ENCODE data around the gene ESAM.

ESAM gene

GRCh38 chr11:124739479-124740276 lies 22.4 kb downstream of the ESAM start, which contains the start of gene NRGN:
Gene NRGN (plus strand): TSS chr11:124739942. CDS start chr11:124740085, 143 bp downstream.
- Histone ChIP-seq H3K23ac (ENCODE audit: low read length in 2 of 2) (peak within 1 kb of the TSS in 1 of 2 experiments; percentile 32), H2AFZ (ENCODE audit: low read depth, low read length) (peak within 1 kb of the TSS; percentile 32), H3K4me2 (ENCODE audit: low read length, poor library complexity, severe bottlenecking) (peak within 1 kb of the TSS; percentile 82), H2BK15ac (ENCODE audit: low read depth, poor library complexity, severe bottlenecking) (no peak within 1 kb of the TSS), H3K79me1 (replicated peaks; ENCODE audit: low read length, poor library complexity, severe bottlenecking) (no peaks in the 10 kb centered on the region), H2BK12ac (ENCODE audit: low read length in 2 of 2) (no peak within 1 kb of the TSS), H2BK120ac (ENCODE audit: low read depth, low read length) (no peak within 1 kb of the TSS), H2AK5ac (ENCODE audit: low read length, severe bottlenecking) (no peak within 1 kb of the TSS), H2BK5ac (ENCODE audit: low read depth, low read length, poor library complexity, severe bottlenecking) (no peak within 1 kb of the TSS), H4K91ac (ENCODE audit: low read length) (no peak within 1 kb of the TSS), H3K14ac (ENCODE audit: low read length in 2 of 2) (no peak within 1 kb of the TSS), H3K9me3 (ENCODE audit: control insufficient read depth, low read length) (peaks cover 2% of the 10 kb centered on the region), H4K8ac (ENCODE audit: low read length) (no peak within 1 kb of the TSS), H3K27me3 (ENCODE audit: control insufficient read depth in 1 of 2, insufficient read depth in 1 of 2, low read length in 2 of 2) (peaks cover 95 to 96% of the 10 kb centered on the region in 2 experiments), H3K4me3 (ENCODE audit: insufficient read depth in 1 of 2, low read depth in 1 of 2, low read length in 2 of 2) (peak within 1 kb of the TSS; percentile 38 to 74), H3K4me1 (ENCODE audit: control insufficient read depth, insufficient read depth, low read depth, low read length) (peaks cover 12% of the 10 kb centered on the region), H3K36me3 (ENCODE audit: control insufficient read depth in 1 of 2, insufficient read depth in 2 of 2, low read depth in 1 of 2, low read length in 2 of 2) (no peaks in the 10 kb centered on the region), H3K27ac (ENCODE audit: low read length, poor library complexity, severe bottlenecking) (no peak within 1 kb of the TSS), H3K9ac (ENCODE audit: low read length) (peak within 1 kb of the TSS; percentile 36), H3K18ac (ENCODE audit: low read depth in 1 of 2, low read length in 2 of 2) (no peak within 1 kb of the TSS), H3K4ac (ENCODE audit: low read depth in 1 of 2, low read length in 2 of 2) (no peak within 1 kb of the TSS)
- DNase-seq = peak; percentile 87
- under 1% methylated on average over 43 of the region's 59 CpGs for WGBS

DNA sequence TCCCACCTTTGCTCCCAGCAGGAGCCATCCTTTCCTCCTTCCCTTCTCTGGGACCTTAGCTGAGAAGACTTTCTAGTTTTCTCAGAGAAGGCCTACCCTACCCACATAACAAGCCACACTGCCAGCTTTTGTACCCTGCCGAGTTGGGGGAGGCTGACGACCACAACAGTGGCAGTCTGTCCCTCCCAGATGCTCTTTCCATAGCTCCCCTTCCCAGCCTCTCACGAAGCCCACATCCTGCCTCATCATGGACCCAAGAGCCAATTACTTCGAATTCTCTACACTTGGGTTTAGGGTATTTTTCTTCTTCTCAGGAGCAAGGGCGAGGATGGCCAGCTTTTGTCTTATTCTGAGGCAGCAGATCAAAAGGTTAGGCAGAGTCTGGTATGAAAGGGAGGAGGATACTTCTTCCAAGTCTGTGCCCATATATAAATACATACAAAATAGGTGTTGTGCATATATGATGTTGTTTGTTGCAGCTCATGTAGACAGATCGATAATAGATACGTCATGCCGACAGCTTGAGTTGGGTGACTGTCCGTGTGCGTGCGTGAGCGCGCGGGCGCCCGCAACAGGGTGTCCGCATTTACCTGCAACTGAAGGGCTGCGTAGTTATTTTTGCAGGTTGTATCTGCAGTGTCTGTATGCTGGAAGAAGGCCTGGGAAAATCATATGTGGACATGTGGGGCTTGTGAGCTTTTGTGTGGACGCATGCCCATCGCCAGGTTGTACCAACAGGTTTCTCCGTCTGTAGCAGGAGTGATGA lies 23.2 kb downstream of the ESAM start:
- Histone ChIP-seq H3K4ac (ENCODE audit: low read depth in 1 of 2, low read length in 2 of 2) (no peak overlapping the region), H3K9me3 (ENCODE audit: control insufficient read depth, low read length) (peaks cover 2% of the 10 kb centered on the region), H3K27me3 (ENCODE audit: control insufficient read depth in 1 of 2, insufficient read depth in 1 of 2, low read length in 2 of 2) (peaks cover 95 to 96% of the 10 kb centered on the region in 2 experiments), H3K9ac (ENCODE audit: low read length) (no peak overlapping the region), H2AFZ (ENCODE audit: low read depth, low read length) (no peak overlapping the region), H3K23ac (ENCODE audit: low read length in 2 of 2) (peak overlapping the region in 1 of 2 experiments; percentile 32), H3K14ac (ENCODE audit: low read length in 2 of 2) (no peak overlapping the region), H3K4me2 (ENCODE audit: low read length, poor library complexity, severe bottlenecking) (peak overlapping the region; percentile 82), H2BK5ac (ENCODE audit: low read depth, low read length, poor library complexity, severe bottlenecking) (no peak overlapping the region), H2BK15ac (ENCODE audit: low read depth, poor library complexity, severe bottlenecking) (no peak overlapping the region), H4K91ac (ENCODE audit: low read length) (no peak overlapping the region), H3K18ac (ENCODE audit: low read depth in 1 of 2, low read length in 2 of 2) (no peak overlapping the region), H2BK12ac (ENCODE audit: low read length in 2 of 2) (no peak overlapping the region), H2BK120ac (ENCODE audit: low read depth, low read length) (no peak overlapping the region), H4K8ac (ENCODE audit: low read length) (no peak overlapping the region), H2AK5ac (ENCODE audit: low read length, severe bottlenecking) (no peak overlapping the region), H3K36me3 (ENCODE audit: control insufficient read depth in 1 of 2, insufficient read depth in 2 of 2, low read depth in 1 of 2, low read length in 2 of 2) (no peaks in the 10 kb centered on the region), H3K79me1 (replicated peaks; ENCODE audit: low read length, poor library complexity, severe bottlenecking) (no peaks in the 10 kb centered on the region), H3K4me3 (ENCODE audit: insufficient read depth in 1 of 2, low read depth in 1 of 2, low read length in 2 of 2) (peak overlapping the region in 1 of 2 experiments; percentile 74), H3K4me1 (ENCODE audit: control insufficient read depth, insufficient read depth, low read depth, low read length) (peaks cover 12% of the 10 kb centered on the region), H3K27ac (ENCODE audit: low read length, poor library complexity, severe bottlenecking) (no peak overlapping the region)
- WGBS = 44% methylated on average over 18 of the region's 21 CpGs
- no peak for DNase-seq

DNA sequence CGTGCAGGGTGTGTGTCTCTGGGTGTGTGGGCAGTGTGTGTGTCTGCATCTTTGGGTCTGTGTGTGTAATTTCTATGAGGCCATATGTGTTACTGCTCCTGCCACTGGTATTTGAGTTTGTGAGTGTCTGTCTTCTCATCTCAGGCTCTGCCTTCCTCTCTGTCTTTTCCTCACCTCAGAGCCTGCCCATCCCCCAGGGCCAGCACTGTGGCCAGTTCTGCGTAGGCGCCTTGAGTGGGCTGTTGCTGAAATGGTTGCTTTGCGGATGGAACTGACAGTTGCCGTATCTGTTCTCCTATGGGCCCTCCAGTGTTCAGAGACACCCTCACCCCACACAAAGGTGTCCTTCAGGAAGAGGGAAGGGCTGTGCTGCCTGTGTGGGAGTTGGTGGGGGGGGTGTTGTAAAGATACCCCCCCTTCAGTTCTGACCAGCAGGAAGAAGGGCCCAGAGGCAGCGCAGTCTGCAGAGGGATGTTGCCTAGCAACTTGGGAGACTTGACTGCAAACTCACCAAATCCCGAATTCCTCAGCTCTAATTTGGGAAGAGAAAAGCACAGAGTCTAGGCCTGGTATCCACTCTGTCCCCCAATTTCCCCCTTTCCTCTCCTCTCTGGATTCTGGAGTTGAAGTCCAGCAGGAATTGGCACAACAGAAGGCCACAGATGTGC lies 24.3 kb downstream of the ESAM start:
- 46% methylated on average over 5 of the region's 7 CpGs for WGBS
- no peaks in the 10 kb centered on the region for H3K9me3 ChIP-seq (ENCODE audit: control insufficient read depth, low read length)
- H3K79me1 ChIP-seq (replicated peaks; ENCODE audit: low read length, poor library complexity, severe bottlenecking) = no peaks in the 10 kb centered on the region
- no peak overlapping the region for H4K91ac ChIP-seq (ENCODE audit: low read length)
- no peak overlapping the region for H2AK5ac ChIP-seq (ENCODE audit: low read length, severe bottlenecking)
- no peak overlapping the region for H2BK12ac ChIP-seq (ENCODE audit: low read length in 2 of 2)
- H3K14ac ChIP-seq (ENCODE audit: low read length in 2 of 2) = no peak overlapping the region
- H3K4me1 ChIP-seq (ENCODE audit: control insufficient read depth, insufficient read depth, low read depth, low read length) = peaks cover 12% of the 10 kb centered on the region
- H2BK120ac ChIP-seq (ENCODE audit: low read depth, low read length) = no peak overlapping the region
- peaks cover 85 to 86% of the 10 kb centered on the region in 2 experiments for H3K27me3 ChIP-seq (ENCODE audit: control insufficient read depth in 1 of 2, insufficient read depth in 1 of 2, low read length in 2 of 2)
- H2BK15ac ChIP-seq (ENCODE audit: low read depth, poor library complexity, severe bottlenecking) = no peak overlapping the region
- no peak overlapping the region for H3K4me3 ChIP-seq (ENCODE audit: insufficient read depth in 1 of 2, low read depth in 1 of 2, low read length in 2 of 2)
- no peak overlapping the region for H3K23ac ChIP-seq (ENCODE audit: low read length in 2 of 2)
- H4K8ac ChIP-seq (ENCODE audit: low read length) = no peak overlapping the region
- no peak overlapping the region for H3K9ac ChIP-seq (ENCODE audit: low read length)
- H3K18ac ChIP-seq (ENCODE audit: low read depth in 1 of 2, low read length in 2 of 2) = no peak overlapping the region
- no peak overlapping the region for H3K4me2 ChIP-seq (ENCODE audit: low read length, poor library complexity, severe bottlenecking)
- no peak for DNase-seq
- no peak overlapping the region for H3K27ac ChIP-seq (ENCODE audit: low read length, poor library complexity, severe bottlenecking)
- no peak overlapping the region for H2BK5ac ChIP-seq (ENCODE audit: low read depth, low read length, poor library complexity, severe bottlenecking)
- H3K36me3 ChIP-seq (ENCODE audit: control insufficient read depth in 1 of 2, insufficient read depth in 2 of 2, low read depth in 1 of 2, low read length in 2 of 2) = no peaks in the 10 kb centered on the region
- no peak overlapping the region for H3K4ac ChIP-seq (ENCODE audit: low read depth in 1 of 2, low read length in 2 of 2)
- H2AFZ ChIP-seq (ENCODE audit: low read depth, low read length) = no peak overlapping the region

- no peak overlapping the region for H4K8ac ChIP-seq (ENCODE audit: low read length)
- no peak for DNase-seq
- H2BK15ac ChIP-seq (ENCODE audit: low read depth, poor library complexity, severe bottlenecking) = no peak overlapping the region
- no peak overlapping the region for H2AFZ ChIP-seq (ENCODE audit: low read depth, low read length)
- H2BK12ac ChIP-seq (ENCODE audit: low read length in 2 of 2) = no peak overlapping the region
- H2BK5ac ChIP-seq (ENCODE audit: low read depth, low read length, poor library complexity, severe bottlenecking) = no peak overlapping the region
- H3K9me3 ChIP-seq (ENCODE audit: control insufficient read depth, low read length) = no peaks in the 10 kb centered on the region
- no peak overlapping the region for H3K9ac ChIP-seq (ENCODE audit: low read length)
- H2BK120ac ChIP-seq (ENCODE audit: low read depth, low read length) = no peak overlapping the region
- WGBS = 61% methylated on average over 3 of the region's 3 CpGs
- peaks cover 12% of the 10 kb centered on the region for H3K4me1 ChIP-seq (ENCODE audit: control insufficient read depth, insufficient read depth, low read depth, low read length)
- H3K18ac ChIP-seq (ENCODE audit: low read depth in 1 of 2, low read length in 2 of 2) = no peak overlapping the region
- no peaks in the 10 kb centered on the region for H3K36me3 ChIP-seq (ENCODE audit: control insufficient read depth in 1 of 2, insufficient read depth in 2 of 2, low read depth in 1 of 2, low read length in 2 of 2)
- no peak overlapping the region for H2AK5ac ChIP-seq (ENCODE audit: low read length, severe bottlenecking)
- no peaks in the 10 kb centered on the region for H3K79me1 ChIP-seq (replicated peaks; ENCODE audit: low read length, poor library complexity, severe bottlenecking)
- H3K4ac ChIP-seq (ENCODE audit: low read depth in 1 of 2, low read length in 2 of 2) = no peak overlapping the region
- no peak overlapping the region for H3K14ac ChIP-seq (ENCODE audit: low read length in 2 of 2)
- no peak overlapping the region for H3K4me3 ChIP-seq (ENCODE audit: insufficient read depth in 1 of 2, low read depth in 1 of 2, low read length in 2 of 2)
- no peak overlapping the region for H3K23ac ChIP-seq (ENCODE audit: low read length in 2 of 2)
- H3K4me2 ChIP-seq (ENCODE audit: low read length, poor library complexity, severe bottlenecking) = no peak overlapping the region
- H4K91ac ChIP-seq (ENCODE audit: low read length) = no peak overlapping the region
- peaks cover 77 to 83% of the 10 kb centered on the region in 2 experiments for H3K27me3 ChIP-seq (ENCODE audit: control insufficient read depth in 1 of 2, insufficient read depth in 1 of 2, low read length in 2 of 2)
- H3K27ac ChIP-seq (ENCODE audit: low read length, poor library complexity, severe bottlenecking) = no peak overlapping the region
Observed at GRCh38 chr11:124736736-124737135, 25.4 kb downstream of the ESAM start.

All from mesenchymal stem cell (in vitro differentiated cells and primary cell).